ENCODE results near the gene SPPL3.
"Not testable (repeated sequence)": the region's sequence is repeated elsewhere in the genome, so short reads cannot be mapped to it uniquely, and the experiment has no call there.

Gene SPPL3

GRCh38 chr12:120754792-120755191 lies 149.4 kb downstream of the SPPL3 start:
- DNase-seq (ENCODE audit: low read depth in 3 of 3, low spot score in 1 of 3) = no peak

- DNase-seq (ENCODE audit: low read depth in 3 of 3, low spot score in 1 of 3) = no peak
These were observed 152.8 kb downstream of the SPPL3 start for GRCh38 chr12:120751389-120751788.

GRCh38 chr12:120750806-120751205 lies 153.4 kb downstream of the SPPL3 start:
- DNase-seq (ENCODE audit: low read depth in 3 of 3, low spot score in 1 of 3) = no peak

- DNase-seq (ENCODE audit: low read depth in 3 of 3, low spot score in 1 of 3) = no peak
These were observed 154.9 kb downstream of the SPPL3 start for GRCh38 chr12:120749256-120749655.

GRCh38 chr12:120748242-120748641 lies 155.9 kb downstream of the SPPL3 start:
- no peak for DNase-seq (ENCODE audit: low read depth in 3 of 3, low spot score in 1 of 3)

GRCh38 chr12:120744922-120745493 lies 159.2 kb downstream of the SPPL3 start:
- DNase-seq (ENCODE audit: low read depth in 3 of 3, low spot score in 1 of 3) = no peak

GRCh38 chr12:120741476-120742421 lies 162.4 kb downstream of the SPPL3 start:
- DNase-seq (ENCODE audit: low read depth in 3 of 3, low spot score in 1 of 3) = no peak

- no peak for DNase-seq (ENCODE audit: low read depth in 3 of 3, low spot score in 1 of 3)
These were observed 163.3 kb downstream of the SPPL3 start for GRCh38 chr12:120740871-120741270.

GRCh38 chr12:120739821-120740613 lies 164.1 kb downstream of the SPPL3 start:
- DNase-seq (ENCODE audit: low read depth in 3 of 3, low spot score in 1 of 3) = no peak

GRCh38 chr12:120739031-120739762 lies 165.0 kb downstream of the SPPL3 start:
- DNase-seq (ENCODE audit: low read depth in 3 of 3, low spot score in 1 of 3) = no peak

GRCh38 chr12:120738252-120739030 lies 165.7 kb downstream of the SPPL3 start:
- no peak for DNase-seq (ENCODE audit: low read depth in 3 of 3, low spot score in 1 of 3)

- no peak for DNase-seq (ENCODE audit: low read depth in 3 of 3, low spot score in 1 of 3)
These were observed 166.5 kb downstream of the SPPL3 start for GRCh38 chr12:120737557-120738251.

GRCh38 chr12:120736404-120737331 lies 167.5 kb downstream of the SPPL3 start:
- DNase-seq (ENCODE audit: low read depth in 3 of 3, low spot score in 1 of 3) = no peak

- no peak for DNase-seq (ENCODE audit: low read depth in 3 of 3, low spot score in 1 of 3)
These were observed 169.0 kb downstream of the SPPL3 start for GRCh38 chr12:120735181-120735580.

GRCh38 chr12:120734210-120734609 lies 169.9 kb downstream of the SPPL3 start:
- no peak for DNase-seq (ENCODE audit: low read depth in 3 of 3, low spot score in 1 of 3)

- no peak for DNase-seq (ENCODE audit: low read depth in 3 of 3, low spot score in 1 of 3)
These were observed 170.6 kb downstream of the SPPL3 start for GRCh38 chr12:120733574-120733973.

GRCh38 chr12:120732198-120732597 lies 172.0 kb downstream of the SPPL3 start:
- DNase-seq (ENCODE audit: low read depth in 3 of 3, low spot score in 1 of 3) = not testable (repeated sequence)

GRCh38 chr12:120726961-120727360 lies 177.2 kb downstream of the SPPL3 start:
- no peak for DNase-seq (ENCODE audit: low read depth in 3 of 3, low spot score in 1 of 3)

- no peak for DNase-seq (ENCODE audit: low read depth in 3 of 3, low spot score in 1 of 3)
These were observed 177.7 kb downstream of the SPPL3 start for GRCh38 chr12:120726510-120726793.
